ENCODE measurements around the gene EN2.

Gene EN2

DNA sequence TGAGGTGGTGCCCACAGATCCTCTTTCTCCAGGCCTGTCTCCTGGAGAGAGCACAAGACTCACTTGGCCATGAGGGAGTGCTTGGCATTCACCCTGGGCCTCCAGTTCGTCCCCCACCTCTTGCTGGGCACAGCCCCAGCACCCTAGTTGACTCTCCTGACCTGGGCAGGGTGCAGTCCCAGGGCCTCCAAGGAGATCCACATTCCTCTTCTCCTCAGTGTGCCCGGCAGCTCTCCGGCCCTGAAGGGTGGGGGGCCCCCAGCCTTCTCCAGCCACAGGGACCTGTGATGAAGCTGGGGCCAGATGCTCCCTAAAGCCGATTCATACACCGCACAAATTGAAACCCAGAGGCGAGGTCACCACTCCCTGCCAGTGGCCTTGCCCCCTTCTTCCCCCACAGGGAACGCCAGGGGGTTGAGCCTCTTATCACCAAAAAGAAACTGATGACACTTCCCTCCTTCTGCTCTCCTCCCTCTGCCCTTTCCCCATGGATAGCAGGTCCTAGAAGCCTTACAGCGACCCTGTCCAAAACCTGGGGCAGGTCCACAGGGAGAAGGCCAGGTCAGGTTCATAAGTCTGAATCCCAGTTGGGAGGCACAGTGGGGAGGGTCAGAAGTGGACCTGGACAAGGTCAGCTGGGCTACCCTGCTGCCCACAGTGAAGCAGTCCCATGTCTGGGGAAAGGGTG is 3.1 kb downstream of the EN2 start:
- no peak overlapping the region for H3K4me3 ChIP-seq (ENCODE audit: low read depth, low read length)
- TF ChIP-seq CTCF (IDR thresholded peaks at IDR 0.05; ENCODE audit: borderline replicate concordance, insufficient read depth, low read depth, low read length): no peak

DNA sequence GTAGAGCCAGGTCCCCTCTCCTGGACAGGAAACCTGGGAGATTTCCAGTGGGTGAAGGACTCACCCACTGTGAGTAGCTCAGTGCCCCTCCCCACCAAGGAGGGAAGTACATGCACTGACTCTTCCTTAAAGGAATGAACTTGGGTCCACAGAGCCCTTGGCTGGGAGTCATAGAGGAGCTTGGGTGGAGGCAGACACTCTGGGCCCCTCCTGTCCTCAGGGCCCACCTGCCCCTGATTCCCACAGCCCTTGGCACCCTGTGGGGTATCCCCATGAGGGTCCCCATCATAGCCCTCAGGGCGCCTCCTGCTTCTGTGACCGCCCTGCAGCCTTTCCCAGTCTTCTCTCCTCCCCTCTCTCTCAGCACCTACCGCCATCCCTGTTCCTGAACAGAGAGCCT is 3.7 kb downstream of the EN2 start:
- no peak overlapping the region for H3K4me3 ChIP-seq (ENCODE audit: low read depth, low read length)
- TF ChIP-seq CTCF (IDR thresholded peaks at IDR 0.05; ENCODE audit: borderline replicate concordance, insufficient read depth, low read depth, low read length): no peak

- TF ChIP-seq CTCF (IDR thresholded peaks at IDR 0.05; ENCODE audit: borderline replicate concordance, insufficient read depth, low read depth, low read length): no peak
- no peak overlapping the region for H3K4me3 ChIP-seq (ENCODE audit: low read depth, low read length)
These were observed 4.3 kb downstream of the EN2 start for GRCh38 chr7:155462163-155462735.

- TF ChIP-seq CTCF (IDR thresholded peaks at IDR 0.05; ENCODE audit: borderline replicate concordance, insufficient read depth, low read depth, low read length): no peak
- H3K4me3 ChIP-seq (ENCODE audit: low read depth, low read length): no peak overlapping the region
These were observed 5.3 kb downstream of the EN2 start for GRCh38 chr7:155463114-155463811.

- no peak for TF ChIP-seq CTCF (IDR thresholded peaks at IDR 0.05; ENCODE audit: borderline replicate concordance, insufficient read depth, low read depth, low read length)
- H3K4me3 ChIP-seq (ENCODE audit: low read depth, low read length): no peak overlapping the region
These were observed 6.3 kb downstream of the EN2 start for GRCh38 chr7:155464183-155464582.

- H3K4me3 ChIP-seq (ENCODE audit: low read depth, low read length): no peak overlapping the region
- TF ChIP-seq CTCF (IDR thresholded peaks at IDR 0.05; ENCODE audit: borderline replicate concordance, insufficient read depth, low read depth, low read length): no peak
These were observed 7.2 kb downstream of the EN2 start for GRCh38 chr7:155464948-155465739.

Data from GM12875 (cell line).